OCI-LY3 (cell line): ENCODE measurements around the gene DNASE1L1.

Experiments
- H2AFZ ChIP-seq: fragments of 200-600, 300-600 bp; shearing (Covaris generic); 2 replicates; pipeline ENCODE4 v1.6.0; 2014; ENCODE audit warnings: antibody characterized with exemption, low read depth, low read length
- H3K27ac ChIP-seq: fragments of 200-600, 300-600 bp; sonication (generic); 2 replicates; pipeline ENCODE4 v1.5.1; 2014; ENCODE audit warnings: mild to moderate bottlenecking, low read length, moderate library complexity, mixed read lengths
- H3K27me3 ChIP-seq: fragments of 200-600, 300-600 bp; sonication (generic); 2 replicates; pipeline ENCODE4 v1.6.1; 2014; ENCODE audit warnings: low read depth, low read length, mixed read lengths
- H3K36me3 ChIP-seq: fragments of 200-600, 300-600 bp; sonication (generic); replicated peaks from 2 replicates; pipeline ENCODE3; 2014; ENCODE audit warnings: low read depth, low read length, mixed read lengths
- H3K4me1 ChIP-seq: fragments of 300-600, 200-600 bp; sonication (generic); 2 replicates; pipeline ENCODE4 v1.6.1; 2014; ENCODE audit warnings: low read length, mixed read lengths
- H3K4me2 ChIP-seq: fragments of 200-600, 300-600 bp; sonication (generic); 2 replicates; pipeline ENCODE4 v1.6.1; 2014; ENCODE audit warnings: low read length, mixed read lengths
- H3K4me3 ChIP-seq: fragments of 300-600, 200-600 bp; sonication (generic); 2 replicates; pipeline ENCODE4 v1.5.1; 2014; ENCODE audit warnings: antibody characterized with exemption, mild to moderate bottlenecking, low read length, moderate library complexity
- H3K79me2 ChIP-seq: fragments of 300-600, 200-600 bp; shearing (Covaris generic); 2 replicates; pipeline ENCODE4 v1.6.1; 2014; ENCODE audit warnings: mild to moderate bottlenecking, low read length, mixed read lengths
- H3K9ac ChIP-seq: fragments of 300-600, 200-600 bp; shearing (Covaris generic); 2 replicates; pipeline ENCODE4 v1.6.0; 2014; ENCODE audit warnings: mild to moderate bottlenecking, low read length, moderate library complexity
- H3K9me3 ChIP-seq: fragments of 200-600, 300-600 bp; shearing (Covaris generic); 2 replicates; pipeline ENCODE4 v1.6.1; 2014; ENCODE audit warnings: low read length, mixed read lengths; ENCODE audit not compliant: insufficient read depth
- H4K20me1 ChIP-seq: fragments of 200-600, 300-600 bp; sonication (generic); 2 replicates; pipeline ENCODE4 v1.6.1; 2016; ENCODE audit warnings: low read length, mixed read lengths; ENCODE audit not compliant: insufficient read depth
- CTCF ChIP-seq: fragments of 200-600, 300-600 bp; sonication (generic); IDR thresholded peaks from 2 replicates; pipeline ENCODE4 v1.5.1; 2014; ENCODE audit warnings: antibody characterized with exemption, low read length, low read depth
- EZH2phosphoT487 ChIP-seq: fragments of 200-600 bp; shearing (Covaris generic); IDR thresholded peaks from 2 replicates; pipeline ENCODE4 v1.6.1; 2018; ENCODE audit warnings: antibody characterized with exemption, mixed run types, low read depth

DNASE1L1 gene

GRCh38 chrX:154365052-154365600, 43.9 kb downstream of the DNASE1L1 start:
- Histone ChIP-seq H3K27me3 (no peaks in the 10 kb centered on the region), H3K4me1 (peaks cover 8% of the 10 kb centered on the region), H3K9me3 (no peaks in the 10 kb centered on the region), H3K9ac (no peak overlapping the region), H3K27ac (no peak overlapping the region), H2AFZ (no peak overlapping the region), H3K36me3 (peaks cover 41% of the 10 kb centered on the region), H3K4me2 (no peak overlapping the region), H3K79me2 (peaks cover 40% of the 10 kb centered on the region), H4K20me1 (peaks cover 23% of the 10 kb centered on the region), H3K4me3 (no peak overlapping the region)
- no peak for TF ChIP-seq EZH2phosphoT487
- TF ChIP-seq CTCF, result no peak

GRCh38 chrX:154363706-154364439, 45.2 kb downstream of the DNASE1L1 start:
- no peaks in the 10 kb centered on the region for H3K9me3 ChIP-seq
- H4K20me1 ChIP-seq, result peaks cover 19% of the 10 kb centered on the region; the same call in 1 of the 2 replicates
- H3K79me2 ChIP-seq, result peaks cover 28% of the 10 kb centered on the region

GRCh38 chrX:154362085-154362742, 46.8 kb downstream of the DNASE1L1 start:
- no peak overlapping the region for H3K4me3 ChIP-seq
- H4K20me1 ChIP-seq, result 0 out of 2 replicates have a peak, but pooled peaks cover 9% of the 10 kb centered on the region
- H3K4me2 ChIP-seq, result no peak overlapping the region
- no peaks in the 10 kb centered on the region for H3K9me3 ChIP-seq
- H3K27me3 ChIP-seq, result no peaks in the 10 kb centered on the region
- no peak overlapping the region for H3K9ac ChIP-seq
- H3K36me3 ChIP-seq, result peaks cover 42% of the 10 kb centered on the region
- H3K4me1 ChIP-seq, result no peaks in the 10 kb centered on the region
- no peak overlapping the region for H2AFZ ChIP-seq
- peaks cover 11% of the 10 kb centered on the region; the same call in 1 of the 2 replicates for H3K79me2 ChIP-seq
- H3K27ac ChIP-seq, result no peak overlapping the region
- TF ChIP-seq EZH2phosphoT487 (no peak), CTCF (no peak)

More at GRCh38 chrX:154363706-154364439, 45.2 kb downstream of the DNASE1L1 start:
- no peak overlapping the region for H3K4me2 ChIP-seq
- no peak overlapping the region for H3K4me3 ChIP-seq
- peaks cover 42% of the 10 kb centered on the region for H3K36me3 ChIP-seq
- no peaks in the 10 kb centered on the region for H3K27me3 ChIP-seq
- TF ChIP-seq CTCF (no peak), EZH2phosphoT487 (no peak)
- peaks cover 4% of the 10 kb centered on the region for H3K4me1 ChIP-seq
- H2AFZ ChIP-seq, result no peak overlapping the region
- no peak overlapping the region for H3K9ac ChIP-seq
- H3K27ac ChIP-seq, result no peak overlapping the region

GRCh38 chrX:154360155-154360713, 48.8 kb downstream of the DNASE1L1 start:
- Histone ChIP-seq H3K4me1 (no peaks in the 10 kb centered on the region), H3K27ac (no peak overlapping the region), H3K27me3 (no peaks in the 10 kb centered on the region), H3K4me3 (no peak overlapping the region), H2AFZ (no peak overlapping the region), H3K36me3 (peaks cover 26% of the 10 kb centered on the region), H3K79me2 (no peaks in the 10 kb centered on the region), H3K9me3 (no peaks in the 10 kb centered on the region), H3K4me2 (no peak overlapping the region), H4K20me1 (no peaks in the 10 kb centered on the region), H3K9ac (no peak overlapping the region)
- TF ChIP-seq CTCF (no peak), EZH2phosphoT487 (no peak)
